HEK293T (cell line): Measurements from ENCODE around the gene SPIB.

Source experiments
- ARNT ChIP-seq: fragments of 450-650 bp; IDR thresholded peaks from 2 replicates; pipeline ENCODE4 v1.6.1; 2017; ENCODE audit warnings: mild to moderate bottlenecking
- BHLHE40 ChIP-seq: fragments of 450-650 bp; IDR thresholded peaks from 2 replicates; pipeline ENCODE4 v1.6.1; 2016; ENCODE audit warnings: mild to moderate bottlenecking, moderate library complexity, borderline replicate concordance
- ELF4 ChIP-seq: fragments of 450-650 bp; IDR thresholded peaks from 2 replicates; pipeline ENCODE4 v1.6.1; 2017; ENCODE audit warnings: antibody characterized with exemption
- FOXA1 ChIP-seq: fragments of 450-650 bp; IDR thresholded peaks from 2 replicates; pipeline ENCODE4 v1.6.1; 2016; ENCODE audit warnings: mild to moderate bottlenecking
- FOXK2 ChIP-seq: fragments of 450-650 bp; IDR thresholded peaks from 2 replicates; pipeline ENCODE4 v1.6.1; 2016; ENCODE audit warnings: mild to moderate bottlenecking
- FOXM1 ChIP-seq: fragments of 450-650 bp; IDR thresholded peaks from 2 replicates; pipeline ENCODE4 v1.6.1; 2017; ENCODE audit warnings: mild to moderate bottlenecking, borderline replicate concordance
- L3MBTL2 ChIP-seq: fragments of 450-650 bp; conservative IDR thresholded peaks from 2 replicates; pipeline ENCODE4 v1.6.1; 2016; ENCODE audit warnings: mild to moderate bottlenecking
- NFRKB ChIP-seq: fragments of 450-650 bp; IDR thresholded peaks from 2 replicates; pipeline ENCODE4 v1.6.1; 2016; ENCODE audit warnings: mild to moderate bottlenecking, moderate library complexity
- SP1 ChIP-seq: fragments of 450-650 bp; IDR thresholded peaks from 2 replicates; pipeline ENCODE4 v1.6.1; 2017
- SUZ12 ChIP-seq: fragments of 450-650 bp; IDR thresholded peaks from 2 replicates; pipeline ENCODE4 v1.6.1; 2016; ENCODE audit warnings: mild to moderate bottlenecking
- TARDBP ChIP-seq: fragments of 450-650 bp; IDR thresholded peaks from 2 replicates; pipeline ENCODE4 v1.6.1; 2016

DNA sequence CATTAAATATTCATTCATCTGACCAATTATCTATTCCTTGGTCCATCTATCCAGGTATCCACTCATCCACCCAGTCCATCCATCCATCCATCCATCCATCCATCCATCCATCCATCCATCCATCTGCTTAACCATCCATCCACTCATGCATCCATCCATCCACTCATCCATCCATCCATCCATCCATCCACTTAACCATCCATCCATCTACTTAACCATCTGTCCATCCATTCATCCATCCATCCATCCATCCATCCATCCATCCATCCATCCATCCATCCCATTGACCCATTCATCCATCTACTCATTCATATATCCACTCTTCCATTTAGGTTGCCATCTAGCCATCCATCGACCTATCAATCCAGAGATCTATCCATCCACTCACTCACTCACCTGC, 25.3 kb downstream of the SPIB start:
- TF ChIP-seq SP1 (no peak), BHLHE40 (no peak), FOXM1 (no peak), TARDBP (no peak), L3MBTL2 (no peak), FOXK2 (no peak), SUZ12 (no peak), ARNT (no peak), NFRKB (no peak), ELF4 (no peak), FOXA1 (no peak)
